Loucy (cell line): ENCODE results near the gene KCNH1.

Source experiments
- H2AFZ ChIP-seq: fragments of 200-600 bp; sonication (generic); 2 replicates; pipeline ENCODE4 v1.6.0; 2016; ENCODE audit warnings: antibody characterized with exemption, mild to moderate bottlenecking, low read length, moderate library complexity
- H3F3A ChIP-seq: fragments of 200-600 bp; 2 replicates; pipeline ENCODE4 v1.6.0; 2016; ENCODE audit warnings: antibody characterized with exemption, low read depth, mild to moderate bottlenecking
- H3K27me3 ChIP-seq: fragments of 200-600 bp; sonication (generic); 2 replicates; pipeline ENCODE4 v1.6.1; 2014; ENCODE audit warnings: low read length, mild to moderate bottlenecking; ENCODE audit not compliant: insufficient read depth, poor library complexity, severe bottlenecking
- H3K36me3 ChIP-seq: fragments of 200-600 bp; sonication (generic); 2 replicates; pipeline ENCODE4 v1.6.1; 2016; ENCODE audit warnings: low read length; ENCODE audit not compliant: insufficient read depth
- H3K4me1 ChIP-seq: fragments of 200-600 bp; sonication (generic); 2 replicates; pipeline ENCODE4 v1.5.1; 2014; ENCODE audit warnings: low read length, mild to moderate bottlenecking; ENCODE audit not compliant: insufficient read depth, poor library complexity, severe bottlenecking
- H3K4me2 ChIP-seq: fragments of 200-600 bp; sonication (generic); 2 replicates; pipeline ENCODE4 v1.6.0; 2014; ENCODE audit warnings: antibody characterized with exemption, low read length, low read depth, mild to moderate bottlenecking; ENCODE audit not compliant: poor library complexity, severe bottlenecking
- H3K4me3 ChIP-seq: fragments of 200-600 bp; sonication (generic); 2 replicates; pipeline ENCODE4 v1.5.1; 2014; ENCODE audit warnings: low read length, mild to moderate bottlenecking, mixed read lengths; ENCODE audit not compliant: poor library complexity, severe bottlenecking
- H3K79me2 ChIP-seq: fragments of 200-600 bp; sonication (generic); 2 replicates; pipeline ENCODE4 v1.6.1; 2014; ENCODE audit warnings: low read length; ENCODE audit not compliant: insufficient read depth
- H3K9ac ChIP-seq: fragments of 200-600 bp; sonication (generic); 2 replicates; pipeline ENCODE4 v1.6.0; 2014; ENCODE audit warnings: mild to moderate bottlenecking, low read depth, low read length, moderate library complexity; ENCODE audit not compliant: poor library complexity, severe bottlenecking
- H3K9me2 ChIP-seq: fragments of 200-600 bp; sonication (generic); replicated peaks from 2 replicates; pipeline ENCODE4 v1.6.1; 2016; ENCODE audit warnings: low read depth, low read length, mixed read lengths
- H3K9me3 ChIP-seq: fragments of 200-600 bp; sonication (generic); 2 replicates; pipeline ENCODE4 v1.6.1; 2014; ENCODE audit warnings: mild to moderate bottlenecking, antibody characterized with exemption, low read length, low read depth; ENCODE audit not compliant: insufficient read depth
- H4K20me1 ChIP-seq: fragments of 200-600 bp; sonication (generic); 2 replicates; pipeline ENCODE4 v1.6.0; 2014; ENCODE audit warnings: antibody characterized with exemption, low read length, mild to moderate bottlenecking; ENCODE audit not compliant: insufficient read depth, poor library complexity, severe bottlenecking
- CTCF ChIP-seq: fragments of 200-600 bp; sonication (generic); conservative IDR thresholded peaks from 2 replicates; pipeline ENCODE4 v1.5.1; 2014; ENCODE audit warnings: mild to moderate bottlenecking, antibody characterized with exemption, low read length
- EZH2phosphoT487 ChIP-seq: fragments of 200-600 bp; IDR thresholded peaks from 2 replicates; pipeline ENCODE4 v1.6.1; 2018; ENCODE audit warnings: antibody characterized with exemption, mild to moderate bottlenecking, moderate library complexity, borderline replicate concordance

The KCNH1 gene

DNA sequence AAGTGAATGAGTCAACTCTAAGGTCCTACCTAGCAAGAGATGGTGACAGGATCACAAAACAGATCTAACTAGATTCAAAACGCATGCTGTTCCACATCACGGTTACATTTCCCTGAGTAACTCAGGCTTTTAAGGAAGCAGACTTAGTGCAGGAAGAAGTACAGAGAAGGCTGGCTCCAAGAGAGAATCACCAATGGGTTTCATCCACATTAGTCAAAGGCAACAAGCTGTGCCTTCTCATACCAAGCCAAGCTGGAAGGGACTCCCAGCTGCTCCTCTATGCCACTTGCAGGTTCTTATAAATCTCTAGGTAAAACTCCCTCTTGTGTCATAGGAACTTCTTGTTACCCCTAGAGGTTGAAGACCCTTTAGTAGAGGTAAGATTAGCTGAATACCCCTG, 109.0 kb downstream of the KCNH1 start:
- Histone ChIP-seq H3K4me3 (no peak overlapping the region), H3K27me3 (no peaks in the 10 kb centered on the region), H3K79me2 (no peaks in the 10 kb centered on the region), H3K9ac (no peak overlapping the region), H2AFZ (no peak overlapping the region), H4K20me1 (no peaks in the 10 kb centered on the region), H3K4me1 (no peaks in the 10 kb centered on the region), H3K9me2 (no peaks in the 10 kb centered on the region), H3F3A (no peaks in the 10 kb centered on the region), H3K36me3 (no peaks in the 10 kb centered on the region), H3K4me2 (no peak overlapping the region), H3K9me3 (no peaks in the 10 kb centered on the region)
- TF ChIP-seq CTCF (no peak), EZH2phosphoT487 (no peak)

- no peaks in the 10 kb centered on the region for H3K4me1 ChIP-seq
- H3K36me3 ChIP-seq: no peaks in the 10 kb centered on the region
- no peaks in the 10 kb centered on the region for H3K79me2 ChIP-seq
- TF ChIP-seq EZH2phosphoT487: no peak
- TF ChIP-seq CTCF: no peak
- no peaks in the 10 kb centered on the region for H4K20me1 ChIP-seq
- no peak overlapping the region for H3K4me2 ChIP-seq
- no peaks in the 10 kb centered on the region for H3K9me3 ChIP-seq
- no peak overlapping the region for H2AFZ ChIP-seq
- no peak overlapping the region for H3K4me3 ChIP-seq
- no peaks in the 10 kb centered on the region for H3F3A ChIP-seq
- no peak overlapping the region for H3K9ac ChIP-seq
- H3K9me2 ChIP-seq: no peaks in the 10 kb centered on the region
- H3K27me3 ChIP-seq: no peaks in the 10 kb centered on the region
Observed at GRCh38 chr1:211019266-211019665, 114.7 kb downstream of the KCNH1 start.

- H3F3A ChIP-seq: no peaks in the 10 kb centered on the region
- no peak overlapping the region for H3K9ac ChIP-seq
- TF ChIP-seq CTCF (no peak), EZH2phosphoT487 (no peak)
- no peak overlapping the region for H3K4me2 ChIP-seq
- no peaks in the 10 kb centered on the region for H3K27me3 ChIP-seq
- no peaks in the 10 kb centered on the region for H4K20me1 ChIP-seq
- no peaks in the 10 kb centered on the region for H3K4me1 ChIP-seq
- H3K9me3 ChIP-seq: no peaks in the 10 kb centered on the region
- no peak overlapping the region for H3K4me3 ChIP-seq
- H3K79me2 ChIP-seq: no peaks in the 10 kb centered on the region
- no peaks in the 10 kb centered on the region for H3K36me3 ChIP-seq
- H3K9me2 ChIP-seq: no peaks in the 10 kb centered on the region
- no peak overlapping the region for H2AFZ ChIP-seq
Observed at GRCh38 chr1:211018690-211019089, 115.3 kb downstream of the KCNH1 start.
